Esophagus squamous epithelium (tissue), 5 donors: ENCODE data around the gene GLYATL3. TPM values are rescaled to one million over a fixed set of nuclear protein-coding genes. Genes with fewer than 3 reads are reported as not detected.
A peak's percentile ranks its signal among the peaks of the same experiment; 100 is the strongest.

ENCODE experiments used
- DNase-seq: peaks from one replicate; lab custom pipeline; 2025; lab: John Stamatoyannopoulos, UW
- H3K27ac ChIP-seq, 4 donors: fragments of 200-600 bp; sonication (generic); one replicate each; pipeline ENCODE4 v1.5.1; 2016 to 2019; ENCODE audit warnings: mild to moderate bottlenecking in 1 of 4
- H3K27me3 ChIP-seq, 4 donors: fragments of 200-600 bp; sonication (generic); 1 replicate in 3 of 4; 2 replicates in 1 of 4; pipeline versions ENCODE4 v1.5.1 to v1.6.0; 2017 to 2021; ENCODE audit warnings: antibody characterized with exemption in 1 of 4
- H3K36me3 ChIP-seq, 3 donors: fragments of 200-600 bp; sonication (generic); one replicate each; pipeline ENCODE4 v1.5.1; 2016 to 2019
- H3K4me1 ChIP-seq, 3 donors: fragments of 200-600 bp; sonication (generic); one replicate each; pipeline ENCODE4 v1.5.1; 2017 to 2019
- H3K4me3 ChIP-seq, 4 donors: fragments of 200-600 bp; sonication (generic); 1 replicate in 3 of 4; 2 replicates in 1 of 4; pipeline ENCODE4 v1.5.1; 2016 to 2019; ENCODE audit warnings: mild to moderate bottlenecking in 2 of 4, moderate library complexity in 1 of 4
- H3K9me3 ChIP-seq, 3 donors: fragments of 200-600 bp; sonication (generic); one replicate each; pipeline ENCODE4 v1.5.1; 2016 to 2019
- POLR2A ChIP-seq, 4 donors: fragments of 450-650 bp; IDR thresholded peaks; one replicate each; pipeline ENCODE4 v1.6.1; 2017; ENCODE audit warnings: antibody characterized with exemption in 4 of 4, mild to moderate bottlenecking in 4 of 4, moderate library complexity in 3 of 4
- WGBS, 2 donors: methylation state at CpG; one replicate each; pipeline ENCODE4 v1.1.5; 2018; 5-methylcytosine and 5-hydroxymethylcytosine counted together
- intact Hi-C: fragments of 100-400 bp; cut with DNase I; formaldehyde crosslinking; loops from one replicate; pipeline ENCODE4 v1.15.0; 2022
- total RNA-seq, 4 donors: library from RNA; depleted of rRNA; stranded (reverse); fragments of >200 nt; gene quantifications; one replicate each; pipeline ENCODE4 v1.1.0, GENCODE V29; 2016
- TF ChIP-seq, protein P1 (sequence below), 6 experiments: fragments of 450-650 bp in 4 of 6; fragments of 200-600 bp in 2 of 6; sonication (generic) in 2 of 6; IDR thresholded peaks; one replicate each; pipeline ENCODE4 v1.5.1; 2016 to 2019; ENCODE audit warnings: antibody characterized with exemption in 6 of 6, mild to moderate bottlenecking in 4 of 6, moderate library complexity in 4 of 6
- donor health status: DM: yes; HTN: yes; CAD: no.

The GLYATL3 gene
- total RNA-seq, 4 donors from 2014 or later = not detected

DNA sequence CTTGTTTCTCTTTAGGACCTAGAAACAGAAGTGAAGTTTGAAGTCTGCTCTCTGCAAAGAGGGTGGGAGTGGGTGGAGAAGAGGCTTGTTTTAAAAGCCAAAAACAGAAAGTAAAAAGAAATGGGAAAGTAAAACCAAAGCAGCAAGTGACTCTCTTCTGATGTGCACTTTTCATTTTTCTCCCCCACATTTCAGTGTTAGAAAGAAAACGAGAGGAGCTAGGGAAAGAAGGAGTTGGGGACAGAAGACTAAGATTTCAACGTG, 52.1 kb downstream of the GLYATL3 start:
- peaks cover 0 to 26% (median 0%) of the 10 kb centered on the region in 4 donors for H3K27me3 ChIP-seq
- DNase-seq = no peak
- H3K9me3 ChIP-seq = no peaks in the 10 kb centered on the region
- H3K4me1 ChIP-seq = peaks cover 1 to 69% (median 8%) of the 10 kb centered on the region in 3 donors
- peak overlapping the region in 3 of 4 donors; percentile 30 to 71 (median 63) for H3K27ac ChIP-seq
- TF ChIP-seq, protein P1, sequence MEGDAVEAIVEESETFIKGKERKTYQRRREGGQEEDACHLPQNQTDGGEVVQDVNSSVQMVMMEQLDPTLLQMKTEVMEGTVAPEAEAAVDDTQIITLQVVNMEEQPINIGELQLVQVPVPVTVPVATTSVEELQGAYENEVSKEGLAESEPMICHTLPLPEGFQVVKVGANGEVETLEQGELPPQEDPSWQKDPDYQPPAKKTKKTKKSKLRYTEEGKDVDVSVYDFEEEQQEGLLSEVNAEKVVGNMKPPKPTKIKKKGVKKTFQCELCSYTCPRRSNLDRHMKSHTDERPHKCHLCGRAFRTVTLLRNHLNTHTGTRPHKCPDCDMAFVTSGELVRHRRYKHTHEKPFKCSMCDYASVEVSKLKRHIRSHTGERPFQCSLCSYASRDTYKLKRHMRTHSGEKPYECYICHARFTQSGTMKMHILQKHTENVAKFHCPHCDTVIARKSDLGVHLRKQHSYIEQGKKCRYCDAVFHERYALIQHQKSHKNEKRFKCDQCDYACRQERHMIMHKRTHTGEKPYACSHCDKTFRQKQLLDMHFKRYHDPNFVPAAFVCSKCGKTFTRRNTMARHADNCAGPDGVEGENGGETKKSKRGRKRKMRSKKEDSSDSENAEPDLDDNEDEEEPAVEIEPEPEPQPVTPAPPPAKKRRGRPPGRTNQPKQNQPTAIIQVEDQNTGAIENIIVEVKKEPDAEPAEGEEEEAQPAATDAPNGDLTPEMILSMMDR (IDR thresholded peaks at IDR 0.05) = no peak
- no peak for TF ChIP-seq POLR2A (IDR thresholded peaks at IDR 0.05)
- no peaks in the 10 kb centered on the region for H3K36me3 ChIP-seq
- WGBS, 2 donors = 16 to 21% methylated on average over 2 of the region's 2 CpGs
- H3K4me3 ChIP-seq = peak overlapping the region; percentile 44 to 74 (median 54)
- intact Hi-C loops = no loop called here

DNA sequence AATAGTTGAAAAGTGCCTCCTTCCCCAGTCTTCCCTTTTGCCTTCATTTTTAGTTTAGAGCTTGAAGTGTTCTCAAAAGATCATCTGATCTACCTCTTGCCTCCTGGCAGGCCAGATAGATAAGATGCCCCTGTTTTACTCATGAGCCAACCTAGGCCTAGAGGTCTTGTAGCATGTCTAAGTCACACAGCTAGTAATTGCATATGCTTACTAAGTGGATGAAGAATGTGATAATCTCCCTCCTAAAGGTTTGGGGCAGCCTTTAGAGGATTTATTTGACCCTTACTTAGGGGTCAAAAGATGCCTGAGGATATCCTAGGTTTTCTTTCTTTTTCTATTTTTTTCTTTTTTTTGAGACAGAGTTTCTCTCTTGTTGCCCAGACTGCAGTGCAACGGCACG, 52.9 kb downstream of the GLYATL3 start:
- no peaks in the 10 kb centered on the region for H3K9me3 ChIP-seq
- peak overlapping the region in 1 of 4 donors; percentile 74 for H3K4me3 ChIP-seq
- H3K4me1 ChIP-seq = peaks cover 7 to 75% (median 8%) of the 10 kb centered on the region in 3 donors
- no peaks in the 10 kb centered on the region for H3K36me3 ChIP-seq
- peak overlapping the region in 2 of 4 donors; percentile 43 to 76 for H3K27ac ChIP-seq
- intact Hi-C loops = no loop called here
- no peak for TF ChIP-seq POLR2A (IDR thresholded peaks at IDR 0.05)
- TF ChIP-seq, protein P1 (IDR thresholded peaks at IDR 0.05) = no peak
- WGBS, 2 donors = 88 to 100% methylated on average over 2 of the region's 2 CpGs
- H3K27me3 ChIP-seq = peaks cover 0 to 26% (median 0%) of the 10 kb centered on the region in 4 donors
- DNase-seq = no peak

DNA sequence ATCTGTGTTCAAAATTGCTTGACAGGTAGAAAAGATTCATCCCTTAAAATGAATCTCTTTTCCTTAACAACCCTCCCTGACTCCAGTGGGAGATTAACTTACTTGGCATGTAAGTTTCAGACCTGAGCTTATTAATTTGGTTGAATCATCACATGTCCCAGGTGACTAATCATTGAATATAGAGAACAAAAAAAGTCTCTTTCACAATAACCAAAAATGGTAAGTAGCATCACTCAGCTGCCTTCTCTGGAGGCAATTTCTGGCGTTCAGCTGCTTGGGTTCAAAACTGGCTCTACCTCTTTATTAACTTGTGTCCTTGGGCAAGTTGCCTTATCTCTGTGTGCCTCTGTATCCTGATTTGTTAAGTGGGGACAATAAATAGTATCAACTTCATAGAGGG, 53.7 kb downstream of the GLYATL3 start:
- H3K27me3 ChIP-seq = peaks cover 0 to 26% (median 0%) of the 10 kb centered on the region in 4 donors
- no peaks in the 10 kb centered on the region for H3K36me3 ChIP-seq
- H3K27ac ChIP-seq = peak overlapping the region; percentile 43 to 76 (median 62)
- peak in 1 of 4 donors; percentile 9 for TF ChIP-seq POLR2A (IDR thresholded peaks at IDR 0.05)
- TF ChIP-seq, protein P1 (IDR thresholded peaks at IDR 0.05) = no peak
- intact Hi-C loops = no loop called here
- no peaks in the 10 kb centered on the region for H3K9me3 ChIP-seq
- peaks cover 7 to 75% (median 8%) of the 10 kb centered on the region in 3 donors for H3K4me1 ChIP-seq
- H3K4me3 ChIP-seq = peak overlapping the region in 1 of 4 donors; percentile 7
- no peak for DNase-seq
- WGBS, 2 donors = 33 to 56% methylated on average over 1 of the region's 1 CpG

DNA sequence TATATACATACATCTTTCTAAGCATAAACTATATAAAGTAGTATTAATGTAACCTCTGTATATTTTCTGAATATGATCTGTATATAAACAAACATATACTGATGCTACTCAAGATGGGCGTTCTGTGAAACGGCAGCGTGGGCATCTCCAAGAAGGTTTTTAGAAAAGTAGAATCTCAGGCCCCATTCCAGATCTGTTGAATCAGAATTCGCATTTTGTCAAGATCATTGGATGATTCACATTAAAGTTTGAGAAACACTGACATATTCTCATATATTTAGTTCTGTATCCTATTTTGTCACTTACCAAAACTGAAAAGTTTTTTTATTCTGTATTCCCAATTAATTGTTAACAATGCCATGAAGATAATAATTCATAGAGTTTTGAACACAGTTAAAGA, 56.2 kb downstream of the GLYATL3 start:
- TF ChIP-seq POLR2A (IDR thresholded peaks at IDR 0.05) = no peak
- TF ChIP-seq, protein P1 (IDR thresholded peaks at IDR 0.05) = no peak
- Histone ChIP-seq H3K27ac (peak overlapping the region in 3 of 4 donors; percentile 12 to 79 (median 73)), H3K27me3 (peaks cover 0 to 6% (median 0%) of the 10 kb centered on the region in 4 donors), H3K4me1 (peaks cover 0 to 62% (median 7%) of the 10 kb centered on the region in 3 donors), H3K36me3 (no peaks in the 10 kb centered on the region), H3K9me3 (no peaks in the 10 kb centered on the region), H3K4me3 (no peak overlapping the region)
- 36 to 55% methylated on average over 4 of the region's 4 CpGs for WGBS, 2 donors
- intact Hi-C loops = no loop called here
- DNase-seq = no peak

DNA sequence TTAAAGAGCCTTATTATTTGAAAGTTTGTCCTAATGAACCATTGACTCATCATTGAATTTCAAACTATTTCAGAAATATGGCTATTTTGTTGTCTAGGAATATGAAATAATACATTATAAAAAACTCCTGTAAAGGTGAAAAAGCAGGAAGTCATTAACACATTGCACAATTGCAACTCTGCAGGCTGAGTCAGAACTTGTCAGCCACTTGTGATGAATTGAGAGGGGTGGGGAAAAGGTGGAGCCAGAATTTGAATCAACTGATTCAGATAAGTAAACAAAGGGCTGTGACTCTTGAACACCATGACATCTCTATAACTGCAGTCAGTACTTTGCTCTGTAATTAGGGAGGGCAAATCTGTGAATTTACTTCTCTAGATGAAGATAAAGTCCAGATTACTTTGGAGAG, 56.7 kb downstream of the GLYATL3 start:
- no peak for TF ChIP-seq POLR2A (IDR thresholded peaks at IDR 0.05)
- TF ChIP-seq, protein P1 (IDR thresholded peaks at IDR 0.05) = no peak
- DNase-seq = no peak
- Histone ChIP-seq H3K4me3 (no peak overlapping the region), H3K27ac (peak overlapping the region; percentile 63 to 80 (median 77)), H3K36me3 (no peaks in the 10 kb centered on the region), H3K27me3 (peaks cover 0 to 1% (median 0%) of the 10 kb centered on the region in 4 donors), H3K9me3 (no peaks in the 10 kb centered on the region), H3K4me1 (peaks cover 0 to 58% (median 7%) of the 10 kb centered on the region in 3 donors)
- intact Hi-C loops = no loop called here
